Globus pallidus (tissue), 1 donor: Measurements from ENCODE around the gene XRN1.
"Not testable (repeated sequence)": the region's sequence is repeated elsewhere in the genome, so short reads cannot be mapped to it uniquely, and the experiment has no call there.

Experiments used
- DNase-seq: peaks from one replicate; pipeline ENCODE4 v3.0.0-alpha.2; 2015; ENCODE audit warnings: low spot score

Gene XRN1

DNA sequence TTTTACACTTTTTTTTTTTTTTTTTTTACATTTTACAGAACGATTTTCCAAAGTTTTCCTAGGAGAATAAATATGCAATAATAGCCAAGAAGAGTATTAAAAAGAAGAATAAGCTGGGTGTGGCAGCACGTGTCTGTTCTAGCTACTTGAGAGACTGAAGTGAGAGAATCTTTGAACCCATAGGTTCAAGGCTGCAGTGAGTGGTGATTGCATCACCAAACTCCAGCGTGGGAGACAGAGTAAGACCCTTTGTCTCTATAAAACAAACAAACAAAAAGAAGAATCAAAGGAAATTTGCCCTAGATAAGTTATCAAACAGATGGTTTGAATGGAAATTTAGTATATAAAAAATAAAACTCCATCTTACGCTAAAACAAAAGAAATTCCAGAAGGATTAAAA is 13.3 kb downstream of the XRN1 start:
- no peak for DNase-seq

DNA sequence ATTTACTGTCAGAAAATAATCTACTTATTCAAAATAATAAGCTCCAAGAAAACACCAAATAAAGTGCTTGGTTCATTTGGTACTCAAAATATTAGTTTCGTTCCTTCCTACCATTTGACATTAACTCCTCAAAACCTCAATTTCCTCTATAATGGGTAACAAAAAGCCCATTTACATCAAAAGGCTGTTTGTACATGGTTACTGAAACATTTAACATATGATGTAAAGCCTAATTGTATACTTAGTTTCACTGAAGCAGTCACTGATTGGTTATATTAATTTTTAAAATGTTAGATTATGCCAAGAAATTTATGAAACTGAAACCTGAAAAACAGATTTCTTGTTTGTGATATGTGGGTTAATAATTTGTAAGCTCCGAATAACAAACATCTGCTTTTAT is 14.7 kb downstream of the XRN1 start:
- no peak for DNase-seq

DNA sequence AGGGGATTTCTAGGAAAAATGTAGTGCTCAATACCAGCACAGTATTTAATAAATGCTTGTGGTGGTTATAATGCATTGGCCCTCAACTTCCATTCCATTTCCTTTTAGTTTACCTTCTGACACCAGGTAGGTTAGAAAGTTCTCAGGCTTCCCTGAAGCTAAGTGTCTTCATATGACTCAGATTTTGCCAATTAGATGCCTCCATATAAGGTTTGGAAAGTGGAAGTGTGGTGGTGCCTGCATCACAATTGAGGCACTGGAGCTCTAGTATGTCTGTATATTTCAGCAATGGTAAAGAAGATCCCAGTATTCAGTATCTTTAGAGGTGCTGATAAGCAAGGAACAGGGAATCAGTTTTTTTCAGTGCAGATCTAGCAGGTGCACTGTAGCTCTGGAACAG is 18.3 kb downstream of the XRN1 start:
- no peak for DNase-seq

DNA sequence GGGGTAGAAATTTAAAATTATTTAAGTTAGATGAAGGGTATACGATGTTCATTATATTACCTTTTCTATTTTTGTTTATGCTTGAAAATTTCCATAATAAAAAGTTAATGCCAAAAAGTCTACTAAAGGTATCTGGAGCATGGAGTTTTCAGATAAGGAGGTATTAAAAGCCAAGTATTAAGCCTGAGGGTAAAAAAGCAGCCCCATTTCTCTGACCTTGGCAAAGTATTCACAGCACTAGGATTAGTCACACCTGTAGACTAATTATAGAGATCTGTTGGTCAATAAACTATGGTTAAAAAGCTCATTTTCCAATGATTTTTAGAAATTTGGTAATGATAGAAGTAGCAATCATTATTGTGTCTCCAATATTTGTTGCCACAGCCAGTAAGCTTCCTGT is 23.1 kb downstream of the XRN1 start:
- no peak for DNase-seq

DNA sequence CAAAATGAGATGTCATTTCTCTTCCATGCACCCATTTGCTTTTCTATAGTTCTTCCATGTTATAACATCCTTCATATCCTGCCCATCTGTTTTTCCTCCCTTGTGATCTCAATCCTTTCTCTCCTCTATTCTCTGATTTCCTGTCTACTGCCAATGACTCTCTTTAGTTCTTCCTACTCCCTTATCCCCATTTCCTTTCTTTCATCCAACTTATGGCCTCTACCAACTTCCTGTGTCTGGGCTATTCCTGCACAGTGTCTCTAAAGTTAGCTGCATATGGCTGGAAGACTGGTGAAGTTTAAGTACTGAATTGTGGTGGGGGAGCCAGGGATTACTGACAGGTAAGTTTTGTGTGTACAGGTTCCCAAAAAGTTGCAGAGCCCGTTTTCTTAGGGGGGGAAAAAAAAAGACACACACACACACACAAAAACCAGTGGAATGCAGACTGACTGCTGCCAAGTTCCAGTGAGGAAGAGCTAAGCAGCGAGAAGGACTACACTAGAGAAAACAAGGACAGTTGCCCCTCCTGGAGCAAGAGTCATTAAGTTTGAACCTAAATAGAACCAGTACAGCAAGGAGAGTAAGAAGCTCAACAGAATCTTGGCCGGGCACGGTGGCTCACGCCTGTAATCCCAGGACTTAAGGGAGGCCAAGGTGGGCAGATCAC is 28.8 kb downstream of the XRN1 start:
- no peak for DNase-seq

DNA sequence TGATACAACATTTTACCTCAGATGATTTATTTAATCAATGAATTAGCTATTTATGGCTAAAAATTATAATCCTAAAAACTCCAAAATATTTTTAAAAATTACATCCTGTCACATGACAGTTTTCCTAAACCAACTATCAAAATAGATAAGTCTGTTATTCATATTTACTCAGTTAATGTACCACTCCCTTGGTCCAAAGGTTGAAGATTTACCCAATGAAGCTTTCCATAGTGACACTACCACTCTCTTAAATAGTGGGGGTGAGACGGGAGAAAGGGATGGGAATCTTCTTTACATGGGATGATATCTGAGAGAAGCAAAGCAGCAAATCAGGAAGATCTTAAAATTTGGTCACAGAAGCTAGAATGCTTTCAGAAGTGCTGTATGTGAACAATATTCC is 30.5 kb downstream of the XRN1 start:
- DNase-seq, result no peak

DNA sequence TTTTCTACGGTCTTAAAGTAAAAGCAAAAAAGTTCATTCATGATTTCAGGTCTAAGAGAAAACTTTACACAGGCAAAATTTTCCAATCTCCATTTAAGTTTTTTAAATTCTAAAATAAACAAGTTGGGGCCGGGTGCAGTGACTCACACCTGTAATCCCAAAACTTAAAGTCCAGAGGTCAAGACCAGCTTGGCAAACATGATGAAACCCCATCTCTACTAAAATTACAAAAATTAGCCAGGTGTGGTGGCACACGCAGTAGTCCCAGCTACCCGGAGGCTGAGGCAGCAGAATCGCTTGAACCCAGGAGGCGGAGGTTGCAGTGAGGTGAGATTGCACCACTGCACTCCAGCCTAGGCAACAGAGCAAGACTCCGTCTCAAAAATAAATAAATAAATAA is 47.3 kb downstream of the XRN1 start:
- not testable (repeated sequence) for DNase-seq

DNA sequence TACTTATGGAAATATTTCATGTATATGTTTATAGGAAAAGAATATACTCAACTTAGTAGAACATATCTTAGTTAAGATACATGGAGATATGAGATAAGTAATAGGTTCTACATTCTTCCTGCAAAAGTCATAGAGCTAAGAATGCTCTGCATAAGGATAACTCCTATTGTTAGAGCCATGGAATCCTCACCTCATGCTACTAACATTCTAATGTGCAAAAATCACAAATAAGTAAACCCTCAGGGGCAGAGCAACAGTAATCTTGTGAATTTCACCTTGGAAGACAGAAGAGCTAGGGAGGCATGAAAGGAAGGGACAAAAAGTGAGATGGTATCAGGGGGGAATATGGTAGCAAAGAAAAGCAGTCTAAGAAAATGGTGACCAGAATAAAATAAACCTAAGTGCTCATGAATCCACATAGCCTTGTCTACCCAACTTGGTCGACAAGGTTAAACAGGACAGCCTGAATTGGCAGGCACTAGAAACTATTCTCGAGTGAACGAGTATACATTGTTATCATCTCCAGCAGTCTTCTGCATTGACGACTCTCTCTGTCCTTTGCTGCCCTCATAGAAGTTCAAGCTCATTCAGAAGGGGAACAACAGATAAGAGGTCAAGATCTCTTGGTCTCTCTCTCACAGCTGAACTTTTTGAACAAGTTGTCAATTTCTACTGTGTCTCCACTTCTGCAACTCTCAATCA is 52.8 kb downstream of the XRN1 start:
- DNase-seq, result no peak

DNA sequence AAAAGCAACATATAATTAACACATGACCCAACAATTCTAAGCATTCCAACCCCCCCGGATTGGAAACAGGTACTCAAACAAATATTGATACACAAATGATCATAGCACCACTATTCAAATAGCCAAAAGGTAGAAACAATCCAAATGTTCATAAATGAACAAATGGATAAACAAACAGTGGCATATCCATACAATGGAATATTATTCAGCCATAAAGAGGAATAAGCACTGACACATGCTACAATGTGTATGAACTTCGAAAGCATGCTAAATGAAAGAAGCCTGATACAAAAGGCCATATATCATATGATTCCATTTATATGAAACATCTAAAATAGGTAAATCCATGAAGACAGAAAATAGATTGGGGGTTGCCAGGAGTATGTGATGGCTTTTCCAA is 62.8 kb downstream of the XRN1 start:
- DNase-seq, result no peak

DNA sequence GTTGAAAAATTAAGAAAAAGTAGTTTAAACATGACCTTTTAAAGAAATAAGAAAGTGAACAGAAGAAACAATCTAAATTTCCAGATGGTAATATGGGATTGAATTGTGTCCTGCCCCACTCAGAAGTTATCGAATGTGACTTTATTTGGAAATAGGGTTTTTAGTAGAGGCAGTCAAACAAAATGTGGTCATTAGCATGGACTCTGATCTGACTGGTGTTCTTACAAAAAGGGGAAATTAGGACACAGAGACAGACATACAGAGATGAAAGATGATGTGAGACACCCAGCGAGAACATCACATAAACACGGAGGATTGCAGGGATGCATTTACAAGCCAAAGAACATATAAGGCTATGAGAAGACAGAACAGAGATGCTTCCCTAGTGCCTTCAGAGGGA is 73.2 kb downstream of the XRN1 start:
- no peak for DNase-seq

DNA sequence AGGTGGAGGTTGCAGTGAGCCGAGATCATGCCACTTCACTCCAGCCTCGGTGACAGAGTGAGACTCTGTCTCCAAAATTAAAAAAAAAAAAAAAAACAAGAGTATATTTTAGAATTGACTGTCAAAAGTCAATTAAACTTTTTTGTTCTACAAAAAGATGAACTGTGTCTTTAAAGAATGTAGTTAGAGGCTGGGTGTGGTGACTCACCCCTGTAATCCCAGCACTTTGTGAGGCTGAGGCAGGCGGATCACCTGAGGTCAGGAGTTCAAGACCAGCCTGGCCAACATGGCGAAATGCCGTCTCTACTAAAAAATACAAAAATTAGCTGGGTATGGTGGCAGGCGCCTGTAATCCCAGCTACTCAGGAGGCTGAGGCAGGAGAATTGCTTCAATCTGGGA is 78.3 kb downstream of the XRN1 start:
- DNase-seq, result not testable (repeated sequence)

DNA sequence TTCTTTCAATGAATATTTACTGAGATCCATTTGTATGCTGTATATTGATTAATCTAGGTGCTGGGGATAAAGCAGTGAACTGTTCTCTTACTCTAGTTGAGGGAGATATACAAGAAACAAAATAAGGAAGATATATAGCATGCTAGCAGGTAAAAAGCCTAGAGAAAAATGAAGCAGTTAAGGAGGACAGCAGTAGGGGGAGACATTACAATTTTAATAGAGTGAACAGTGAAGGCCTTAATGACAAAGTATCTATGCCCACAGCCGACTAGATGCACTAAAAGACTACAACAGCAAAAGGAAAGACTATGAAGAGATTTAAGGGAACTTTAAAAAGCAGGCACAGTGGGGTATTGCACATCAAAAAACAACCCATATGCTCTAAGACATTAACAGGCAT is 81.4 kb downstream of the XRN1 start:
- no peak for DNase-seq

DNA sequence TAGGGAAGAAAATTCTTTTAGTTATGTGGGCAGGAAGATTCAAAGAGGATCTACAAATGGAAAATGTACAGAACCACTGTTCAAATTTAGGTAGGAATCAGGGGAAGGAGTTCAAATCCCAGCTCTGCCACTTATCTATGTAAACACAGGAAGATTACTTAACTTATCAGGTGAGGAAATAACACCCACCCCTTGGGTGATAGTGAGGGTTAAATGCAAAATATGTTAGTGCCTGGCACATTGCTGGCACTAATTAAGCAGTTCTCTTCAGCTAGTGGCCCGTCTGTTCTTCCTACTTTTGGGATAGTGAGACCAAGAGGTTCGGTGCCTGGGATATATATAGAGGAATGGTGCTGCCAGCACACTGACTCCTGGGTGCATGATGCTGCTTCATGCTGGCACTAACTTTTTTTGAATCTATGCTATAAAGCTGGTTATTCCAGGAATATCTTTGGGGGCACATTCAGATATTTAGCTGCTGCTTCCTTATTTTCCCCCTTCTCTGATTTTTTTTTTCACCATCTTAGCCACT is 83.8 kb downstream of the XRN1 start:
- no peak for DNase-seq

DNA sequence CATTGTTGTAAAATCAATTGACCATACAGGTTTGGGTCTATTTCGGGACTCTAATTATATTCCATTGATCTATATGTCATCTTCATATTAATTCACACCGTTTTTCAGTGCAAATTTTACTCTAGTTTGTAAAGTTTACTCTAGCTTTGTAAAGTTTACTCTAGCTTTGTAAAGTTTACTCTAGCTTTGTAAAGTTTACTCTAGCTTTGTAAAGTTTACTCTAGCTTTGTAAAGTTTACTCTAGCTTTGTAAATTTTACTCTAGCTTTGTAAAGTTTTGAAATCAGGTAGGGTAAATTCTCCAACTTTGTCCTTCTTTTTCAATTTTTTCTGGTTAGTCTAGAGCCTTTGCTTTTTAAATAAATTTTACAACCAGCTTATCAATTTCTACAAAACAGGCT is 84.4 kb downstream of the XRN1 start:
- not testable (repeated sequence) for DNase-seq

DNA sequence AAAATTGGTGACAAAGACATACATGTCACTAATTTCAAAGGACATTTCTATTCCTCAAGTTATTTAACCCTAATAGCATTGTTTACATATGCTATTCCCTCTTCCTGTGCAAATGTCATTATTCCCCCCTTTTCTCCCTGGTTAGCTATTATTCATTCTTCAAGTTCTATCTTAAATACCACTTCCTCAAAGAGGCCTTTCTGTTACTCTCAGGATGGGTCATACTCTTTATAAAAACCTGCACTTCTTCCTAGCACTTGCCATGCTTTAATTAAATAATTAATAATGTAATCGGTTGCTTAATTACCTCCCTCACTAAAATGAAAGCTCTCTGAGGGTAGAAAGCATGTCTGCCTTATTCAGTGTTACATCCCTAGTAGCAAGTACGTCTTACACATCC is 88.5 kb downstream of the XRN1 start:
- no peak for DNase-seq

DNA sequence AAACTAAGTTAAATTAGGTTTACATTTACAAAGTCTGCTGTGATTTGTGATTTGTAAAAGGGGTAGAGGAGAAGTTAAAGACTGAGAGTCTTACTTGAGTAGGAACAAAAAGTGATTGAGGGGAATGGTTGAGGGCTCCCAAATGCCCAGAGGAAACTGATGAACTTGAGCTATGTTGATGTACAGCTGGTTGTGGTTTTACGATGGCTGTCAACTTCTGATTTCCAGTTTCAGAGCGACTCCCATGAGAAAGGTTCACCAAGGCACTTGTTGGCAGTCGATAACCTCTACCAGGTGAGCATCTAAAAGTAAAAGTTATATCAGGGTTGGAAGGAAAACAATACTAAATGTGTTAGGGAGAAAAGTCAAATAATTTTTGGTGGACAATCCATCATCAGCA is 91.0 kb downstream of the XRN1 start:
- no peak for DNase-seq

DNA sequence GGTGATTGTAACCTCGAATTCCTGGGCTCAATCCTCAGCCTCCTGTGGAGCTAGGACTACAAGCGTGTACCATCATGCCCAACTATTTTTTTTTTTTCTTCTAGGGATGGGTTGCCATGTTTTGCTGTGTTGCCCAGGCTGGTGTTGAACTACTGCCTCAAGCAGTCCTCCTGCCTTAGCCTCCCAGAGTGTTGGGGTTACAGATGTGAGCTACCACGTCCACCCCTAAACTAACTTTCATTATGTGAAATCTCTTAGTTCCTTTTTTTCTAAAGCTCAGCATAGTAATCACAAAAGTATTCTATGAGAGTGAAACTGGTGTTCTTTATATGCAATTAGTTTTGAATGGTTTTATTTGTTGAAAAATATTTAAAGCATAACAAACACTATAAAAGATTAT is 92.1 kb downstream of the XRN1 start:
- no peak for DNase-seq

DNA sequence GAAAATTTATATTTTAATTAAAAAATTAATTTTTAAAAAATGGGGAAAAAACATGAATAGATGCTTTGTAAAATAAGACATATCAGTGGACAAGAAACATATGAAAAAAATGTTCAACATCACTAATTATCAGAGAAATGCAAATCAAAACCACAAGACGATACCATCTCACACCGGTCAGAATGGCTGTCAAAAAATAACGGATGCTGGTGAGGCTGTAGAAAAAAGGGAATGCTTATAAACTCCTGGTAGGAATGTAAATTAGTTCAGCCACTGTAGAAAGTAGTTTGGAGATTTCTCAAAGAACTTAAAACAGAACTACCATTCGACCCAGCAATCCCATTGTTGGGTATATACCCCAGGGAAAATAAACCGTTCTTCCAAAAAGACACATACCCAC is 93.8 kb downstream of the XRN1 start:
- DNase-seq, result no peak

DNA sequence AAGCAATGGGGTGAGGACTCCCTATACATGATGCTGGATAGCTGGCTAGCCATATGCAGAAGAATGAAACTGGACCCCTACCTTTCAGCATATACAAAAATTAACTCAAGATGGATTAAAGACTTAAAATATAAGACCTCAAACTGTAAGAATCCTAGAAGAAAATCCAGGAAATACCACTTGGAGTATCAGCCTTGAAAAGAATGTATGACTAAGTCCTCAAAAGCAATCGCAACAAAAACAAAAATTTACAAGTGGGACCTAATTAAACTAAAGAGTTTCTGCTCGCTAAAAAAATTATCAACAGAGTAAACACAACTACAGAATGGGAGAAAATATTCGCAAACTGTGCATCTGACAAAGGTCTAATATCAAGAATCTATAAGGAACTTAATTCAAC is 94.3 kb downstream of the XRN1 start:
- no peak for DNase-seq

DNA sequence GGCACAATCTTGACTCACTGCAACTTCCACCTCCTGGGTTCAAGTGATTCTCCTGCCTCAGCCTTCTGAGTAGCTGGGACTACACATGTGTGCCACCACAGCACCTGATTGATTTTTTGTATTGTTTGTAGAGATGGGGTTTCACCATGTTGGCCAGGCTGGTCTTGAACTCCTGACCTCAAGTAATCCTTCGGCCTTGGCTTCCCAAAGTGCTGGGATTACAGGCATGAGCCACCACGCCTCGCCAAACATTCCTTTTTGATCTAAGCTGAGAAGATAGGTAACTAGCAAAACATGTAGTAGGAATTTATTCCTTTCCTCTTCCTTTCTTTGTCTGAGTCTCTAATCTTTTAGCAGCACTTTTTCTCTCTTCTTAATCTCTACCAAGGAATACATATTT is 95.1 kb downstream of the XRN1 start:
- not testable (repeated sequence) for DNase-seq

DNA sequence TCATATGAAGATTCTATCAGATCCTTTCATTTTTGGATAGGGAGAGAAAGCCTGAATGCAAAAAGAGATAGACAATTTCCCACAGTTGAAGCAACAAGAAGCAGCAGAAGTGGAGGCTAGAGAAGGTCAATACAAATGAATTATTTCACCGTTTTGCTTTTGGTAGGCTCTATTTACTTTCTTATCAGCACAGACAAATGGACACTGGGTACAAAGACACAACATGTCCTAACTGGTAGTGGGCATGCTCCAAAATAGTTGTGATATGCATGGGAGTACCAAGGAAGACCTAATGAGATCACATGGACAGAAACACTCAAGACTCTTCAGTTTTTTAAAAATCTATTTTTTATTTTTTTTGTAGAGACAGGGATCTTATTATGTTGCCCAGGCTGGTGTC is 99.4 kb downstream of the XRN1 start:
- DNase-seq, result no peak

DNA sequence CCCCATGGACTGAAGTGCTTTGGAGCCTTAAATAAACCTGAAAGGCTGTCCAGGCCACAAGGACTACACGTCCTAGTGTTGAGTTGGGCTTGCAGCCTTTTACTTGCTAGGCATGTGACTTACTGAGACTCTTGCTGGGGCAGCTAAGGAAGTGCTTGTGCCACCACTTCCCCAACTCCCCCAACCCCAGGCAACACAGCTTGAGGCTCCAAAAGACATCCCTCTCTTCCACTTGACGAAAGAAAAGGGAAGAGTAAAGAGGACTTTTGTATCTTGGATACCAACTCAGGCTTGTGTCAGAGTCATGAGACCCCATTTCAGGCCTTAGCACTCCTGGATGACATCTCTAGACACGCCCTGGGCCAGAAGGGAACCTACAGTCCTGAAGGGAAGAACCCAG is 109.8 kb downstream of the XRN1 start:
- DNase-seq, result no peak

DNA sequence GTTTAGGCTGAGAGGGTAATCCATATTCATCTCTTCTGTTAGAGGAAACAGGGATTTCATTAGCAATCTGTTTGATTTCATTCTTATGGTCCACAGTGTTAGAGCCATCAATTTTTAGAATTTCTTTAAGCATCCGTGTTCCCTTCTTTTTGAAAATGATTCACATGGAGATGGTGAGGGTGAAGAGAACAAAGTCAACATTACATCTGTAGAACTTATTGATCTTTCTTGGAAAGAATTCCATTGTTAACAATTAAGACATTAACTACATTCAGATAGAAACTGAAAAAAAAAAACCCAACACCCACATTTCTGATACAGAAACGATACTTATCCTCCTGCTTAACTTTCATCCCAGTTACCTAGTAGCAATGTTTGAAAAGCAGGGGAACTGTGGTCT is 115.4 kb downstream of the XRN1 start:
- DNase-seq, result no peak
